Measurements from ENCODE around the gene ERFL. TPM values are rescaled to one million over a fixed set of nuclear protein-coding genes. Genes with fewer than 3 reads are reported as not detected.

ERFL gene
- total RNA-seq, 1 experiment from 2014 or later, result 0.65 TPM

DNA sequence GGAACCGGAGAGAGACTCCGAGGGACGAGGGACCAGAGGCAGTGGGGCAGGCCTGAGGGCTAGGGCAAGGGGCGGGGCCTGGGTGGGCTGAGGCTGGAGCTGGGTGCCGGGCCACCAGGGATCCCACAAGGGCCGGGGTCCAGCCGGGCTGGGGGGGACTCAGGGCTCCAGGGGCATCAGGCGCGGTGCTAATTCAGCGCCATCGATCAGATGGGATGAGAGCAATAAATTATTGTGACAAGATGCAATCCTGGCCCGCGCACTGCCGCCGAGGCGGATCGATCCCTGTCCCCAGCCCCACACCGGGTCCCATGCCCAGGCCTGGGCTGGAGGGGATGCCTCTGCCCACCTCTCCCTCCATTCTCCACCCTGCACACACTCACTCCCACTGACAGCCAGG is 5.7 kb downstream of the ERFL start:
- Histone ChIP-seq H3K9me3 (ENCODE audit: insufficient read depth, low read depth) (no peaks in the 10 kb centered on the region), H3K4me1 (replicated peaks; ENCODE audit: insufficient read depth) (no peaks in the 10 kb centered on the region), H4K20me1 (ENCODE audit: insufficient read depth) (no peaks in the 10 kb centered on the region), H3F3A (ENCODE audit: insufficient read depth, low read depth) (peaks cover 31% of the 10 kb centered on the region; the same call in 1 of the 2 replicates), H3K4me2 (no peak overlapping the region), H3K79me2 (ENCODE audit: low read depth) (no peaks in the 10 kb centered on the region), H3K4me3 (no peak overlapping the region), H2AFZ (no peak overlapping the region), H3K27ac (no peak overlapping the region), H3K27me3 (ENCODE audit: insufficient read depth, low read depth) (peaks cover 59% of the 10 kb centered on the region), H3K36me3 (ENCODE audit: low read depth) (no peaks in the 10 kb centered on the region), H3K9me2 (ENCODE audit: insufficient read depth) (no peaks in the 10 kb centered on the region)
- TF ChIP-seq EZH2 (IDR thresholded peaks at IDR 0.05; ENCODE audit: low read depth), result no peak
- TF ChIP-seq, protein P1, sequence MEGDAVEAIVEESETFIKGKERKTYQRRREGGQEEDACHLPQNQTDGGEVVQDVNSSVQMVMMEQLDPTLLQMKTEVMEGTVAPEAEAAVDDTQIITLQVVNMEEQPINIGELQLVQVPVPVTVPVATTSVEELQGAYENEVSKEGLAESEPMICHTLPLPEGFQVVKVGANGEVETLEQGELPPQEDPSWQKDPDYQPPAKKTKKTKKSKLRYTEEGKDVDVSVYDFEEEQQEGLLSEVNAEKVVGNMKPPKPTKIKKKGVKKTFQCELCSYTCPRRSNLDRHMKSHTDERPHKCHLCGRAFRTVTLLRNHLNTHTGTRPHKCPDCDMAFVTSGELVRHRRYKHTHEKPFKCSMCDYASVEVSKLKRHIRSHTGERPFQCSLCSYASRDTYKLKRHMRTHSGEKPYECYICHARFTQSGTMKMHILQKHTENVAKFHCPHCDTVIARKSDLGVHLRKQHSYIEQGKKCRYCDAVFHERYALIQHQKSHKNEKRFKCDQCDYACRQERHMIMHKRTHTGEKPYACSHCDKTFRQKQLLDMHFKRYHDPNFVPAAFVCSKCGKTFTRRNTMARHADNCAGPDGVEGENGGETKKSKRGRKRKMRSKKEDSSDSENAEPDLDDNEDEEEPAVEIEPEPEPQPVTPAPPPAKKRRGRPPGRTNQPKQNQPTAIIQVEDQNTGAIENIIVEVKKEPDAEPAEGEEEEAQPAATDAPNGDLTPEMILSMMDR (conservative IDR thresholded peaks at IDR 0.05), result no peak
- CTCF ChIA-PET, result no interaction called here
- POLR2A ChIA-PET (ENCODE audit: unreplicated experiment), result no interaction called here
- BruUV-seq (replicated peaks), result no TSS peak
- DNase-seq, result no peak
- intact Hi-C loops (cut with micrococcal nuclease; ENCODE audit: unreplicated experiment), result no loop called here

DNA sequence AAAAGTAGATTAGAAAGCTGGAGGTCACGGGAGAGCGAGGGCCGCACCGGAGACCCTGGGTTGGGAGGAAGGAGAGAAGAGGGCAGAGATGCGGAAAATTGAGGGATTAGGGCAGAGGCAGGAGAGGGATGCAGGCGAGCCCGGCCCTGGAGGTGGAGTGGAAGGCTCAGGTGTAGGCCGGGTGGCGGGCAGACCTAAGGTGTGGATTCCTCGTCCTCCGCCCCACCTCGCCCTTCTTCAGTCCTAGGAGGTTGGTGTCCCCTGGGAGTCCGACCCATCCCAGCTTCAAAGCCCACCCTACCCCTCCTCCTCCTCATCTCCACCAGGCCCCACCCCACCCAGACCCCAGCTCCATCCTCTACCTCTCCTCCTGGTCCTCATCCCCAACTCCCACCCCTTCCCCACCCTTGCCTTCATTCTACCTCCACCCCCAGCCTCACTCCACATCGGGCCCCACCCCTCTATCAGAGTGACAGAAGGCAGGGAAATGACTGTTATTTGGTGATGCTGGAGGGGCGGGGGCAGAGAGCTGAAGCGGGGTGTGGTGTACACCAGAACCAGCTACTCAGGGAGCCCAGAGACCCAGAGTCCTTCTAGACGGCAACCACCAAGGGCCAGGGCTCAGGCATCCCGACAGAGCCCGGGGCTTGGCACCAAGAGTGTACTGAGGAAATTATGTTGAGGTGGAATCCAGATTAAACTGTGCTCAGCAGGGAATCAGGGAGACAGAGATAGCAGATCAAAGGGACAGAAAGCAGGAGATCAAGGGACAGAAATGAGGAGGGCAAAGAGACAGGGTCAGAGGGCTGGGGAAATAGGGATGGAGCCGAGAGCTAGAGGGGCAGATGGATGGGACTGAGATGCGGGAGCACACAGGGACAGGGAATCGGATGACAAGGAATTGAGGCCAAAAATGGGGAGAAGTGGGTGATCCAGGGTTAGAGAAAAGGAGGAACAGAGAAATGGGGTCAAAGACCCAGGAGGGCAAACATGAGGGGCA is 6.4 kb downstream of the ERFL start:
- no peak overlapping the region for H3K4me2 ChIP-seq
- intact Hi-C loops (cut with micrococcal nuclease; ENCODE audit: unreplicated experiment), result no loop called here
- H3K4me1 ChIP-seq (replicated peaks; ENCODE audit: insufficient read depth), result no peaks in the 10 kb centered on the region
- no peaks in the 10 kb centered on the region for H4K20me1 ChIP-seq (ENCODE audit: insufficient read depth)
- H3K36me3 ChIP-seq (ENCODE audit: low read depth), result no peaks in the 10 kb centered on the region
- H2AFZ ChIP-seq, result no peak overlapping the region
- H3K27me3 ChIP-seq (ENCODE audit: insufficient read depth, low read depth), result peaks cover 52% of the 10 kb centered on the region
- no TSS peak for BruUV-seq (replicated peaks)
- ChIA-PET POLR2A (ENCODE audit: unreplicated experiment) (no interaction called here), CTCF (no interaction called here)
- H3F3A ChIP-seq (ENCODE audit: insufficient read depth, low read depth), result peaks cover 31% of the 10 kb centered on the region; the same call in 1 of the 2 replicates
- no peak overlapping the region for H3K27ac ChIP-seq
- H3K79me2 ChIP-seq (ENCODE audit: low read depth), result no peaks in the 10 kb centered on the region
- no peaks in the 10 kb centered on the region for H3K9me3 ChIP-seq (ENCODE audit: insufficient read depth, low read depth)
- TF ChIP-seq EZH2 (IDR thresholded peaks at IDR 0.05; ENCODE audit: low read depth), result no peak
- TF ChIP-seq, protein P1 (conservative IDR thresholded peaks at IDR 0.05), result no peak
- no peak overlapping the region for H3K4me3 ChIP-seq
- H3K9me2 ChIP-seq (ENCODE audit: insufficient read depth), result no peaks in the 10 kb centered on the region
- DNase-seq, result no peak

DNA sequence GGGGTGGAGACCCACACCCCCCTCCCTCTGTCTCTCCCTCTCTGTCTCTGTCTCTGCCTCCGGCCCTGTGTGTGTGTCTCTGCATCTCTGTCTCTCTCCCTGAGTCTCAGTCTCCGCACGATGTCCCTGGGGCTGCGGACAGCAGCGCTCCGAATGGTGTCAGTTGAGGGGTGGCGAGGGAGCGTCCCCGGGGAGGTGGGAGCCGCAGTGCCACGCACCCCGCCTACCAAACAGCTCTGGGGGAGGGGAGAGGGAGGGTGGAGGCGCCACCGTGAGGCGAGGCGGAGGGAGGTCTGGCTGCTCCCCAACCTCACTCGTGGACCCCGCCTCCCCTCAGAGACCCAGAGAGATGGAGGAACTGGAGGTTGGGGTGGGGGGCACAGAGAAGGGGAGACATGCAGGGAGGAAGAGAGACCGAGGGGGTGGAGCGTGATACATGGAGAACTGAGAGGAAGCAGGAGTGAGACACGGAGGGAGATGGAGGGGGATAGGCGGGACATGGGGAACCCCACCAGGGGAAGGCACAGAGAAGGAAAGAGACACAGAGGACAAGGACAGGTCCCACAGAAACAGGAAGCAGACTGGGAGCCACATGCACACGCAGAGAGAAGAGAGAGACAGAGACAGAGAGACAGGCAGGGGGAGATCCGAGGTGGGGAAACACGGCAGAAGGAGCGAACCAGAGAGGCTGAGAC is 7.2 kb downstream of the ERFL start:
- Histone ChIP-seq H3K4me2 (no peak overlapping the region), H3F3A (ENCODE audit: insufficient read depth, low read depth) (peaks cover 31% of the 10 kb centered on the region; the same call in 1 of the 2 replicates), H3K27ac (no peak overlapping the region), H3K9me3 (ENCODE audit: insufficient read depth, low read depth) (no peaks in the 10 kb centered on the region), H3K4me1 (replicated peaks; ENCODE audit: insufficient read depth) (no peaks in the 10 kb centered on the region), H4K20me1 (ENCODE audit: insufficient read depth) (no peaks in the 10 kb centered on the region), H3K79me2 (ENCODE audit: low read depth) (no peaks in the 10 kb centered on the region), H3K4me3 (no peak overlapping the region), H3K9me2 (ENCODE audit: insufficient read depth) (no peaks in the 10 kb centered on the region), H2AFZ (no peak overlapping the region), H3K36me3 (ENCODE audit: low read depth) (no peaks in the 10 kb centered on the region), H3K27me3 (ENCODE audit: insufficient read depth, low read depth) (peaks cover 54% of the 10 kb centered on the region)
- DNase-seq, result no peak
- ChIA-PET POLR2A (ENCODE audit: unreplicated experiment) (no interaction called here), CTCF (no interaction called here)
- no peak for TF ChIP-seq EZH2 (IDR thresholded peaks at IDR 0.05; ENCODE audit: low read depth)
- TF ChIP-seq, protein P1 (conservative IDR thresholded peaks at IDR 0.05), result no peak
- intact Hi-C loops (cut with micrococcal nuclease; ENCODE audit: unreplicated experiment), result no loop called here
- no TSS peak for BruUV-seq (replicated peaks)
